Stomach (tissue), 4 donors: ENCODE results near the gene FBXO8.

Experiments used
- CTCF ChIP-seq, 7 experiments: fragments of 450-650 bp in 4 of 7; fragments of 200-600 bp in 3 of 7; sonication (generic) in 3 of 7; IDR thresholded peaks; one replicate each; pipeline ENCODE4 v1.5.1; 2016 to 2019; ENCODE audit warnings: antibody characterized with exemption in 7 of 7, control low read depth in 2 of 7, mild to moderate bottlenecking in 1 of 7
- POLR2A ChIP-seq, 4 donors: fragments of 450-650 bp; IDR thresholded peaks; one replicate each; pipeline ENCODE4 v1.6.1; 2016; ENCODE audit warnings: antibody characterized with exemption in 4 of 4, control low read depth in 2 of 4, mild to moderate bottlenecking in 1 of 4, moderate library complexity in 1 of 4
- POLR2AphosphoS5 ChIP-seq, 3 donors: sonication (generic); formaldehyde crosslinking; IDR thresholded peaks; one replicate each; pipeline ENCODE4 v1.6.1; 2016; ENCODE audit warnings: antibody characterized with exemption in 3 of 3

DNA sequence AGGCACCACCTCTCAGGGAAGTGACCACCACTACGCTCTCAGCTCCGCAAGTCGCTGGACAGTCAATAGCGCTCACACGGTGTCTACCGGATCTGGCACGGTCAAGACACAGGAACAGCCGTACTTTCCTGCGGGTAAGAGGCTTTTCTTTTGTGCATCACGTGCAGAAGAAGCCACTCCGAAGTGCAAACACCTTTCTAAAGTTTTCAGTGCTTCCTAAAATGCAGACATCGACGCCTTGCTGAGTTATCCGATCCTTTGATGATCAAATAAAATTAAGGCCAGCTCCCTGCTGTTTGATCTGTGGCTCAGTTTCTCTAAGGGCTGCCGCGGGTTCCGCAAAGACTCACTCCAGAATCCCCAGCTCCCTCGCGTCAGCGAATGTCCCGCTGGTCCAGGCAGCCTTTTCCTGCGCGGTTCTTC is 71.8 kb downstream of the FBXO8 start:
- TF ChIP-seq CTCF (IDR thresholded peaks at IDR 0.05), result no peak
- TF ChIP-seq POLR2A (IDR thresholded peaks at IDR 0.05), result no peak
- no peak for TF ChIP-seq POLR2AphosphoS5 (IDR thresholded peaks at IDR 0.05)
